ENCODE measurements around the gene LHX5.

Gene LHX5

DNA sequence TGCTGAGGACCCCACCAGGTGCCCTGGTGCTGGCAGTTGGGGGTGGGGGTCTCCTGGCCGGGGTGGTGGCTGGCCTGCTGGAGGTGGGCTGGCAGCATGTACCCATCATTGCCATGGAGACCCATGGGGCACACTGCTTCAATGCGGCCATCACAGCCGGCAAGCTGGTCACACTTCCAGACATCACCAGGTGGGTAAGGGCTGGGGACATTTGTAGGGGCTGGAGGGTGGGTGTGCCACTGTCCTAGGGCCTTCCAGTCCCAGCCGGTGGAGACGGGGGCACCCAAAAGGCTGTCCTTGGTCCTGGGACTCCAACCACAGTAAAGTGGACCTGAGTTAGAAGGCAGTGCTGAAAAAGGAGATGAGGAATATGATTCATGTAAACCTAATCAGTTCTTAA is 36.3 kb downstream of the LHX5 start:
- Histone ChIP-seq H3K9me3 (no peaks in the 10 kb centered on the region), H3K4me2 (no peak overlapping the region), H3K27me3 (no peaks in the 10 kb centered on the region), H3K36me3 (no peaks in the 10 kb centered on the region), H4K20me1 (no peaks in the 10 kb centered on the region), H3K4me3 (no peak overlapping the region), H3K27ac (no peak overlapping the region), H3K4me1 (no peaks in the 10 kb centered on the region), H3K9ac (no peak overlapping the region)
- TF ChIP-seq Cebpa-rat (IDR thresholded peaks at IDR 0.05) = no peak

GRCh38 chr12:113432986-113433385 is 38.7 kb downstream of the LHX5 start:
- Histone ChIP-seq H3K4me1 (no peaks in the 10 kb centered on the region), H3K27me3 (peaks cover 4% of the 10 kb centered on the region; the same call in 1 of the 2 replicates), H3K9ac (no peak overlapping the region), H3K9me3 (no peaks in the 10 kb centered on the region; the same call in 1 of the 2 replicates), H3K36me3 (no peaks in the 10 kb centered on the region), H3K4me2 (no peak overlapping the region), H3K4me3 (no peak overlapping the region), H4K20me1 (no peaks in the 10 kb centered on the region), H3K27ac (no peak overlapping the region)
- TF ChIP-seq Cebpa-rat (IDR thresholded peaks at IDR 0.05) = no peak

DNA sequence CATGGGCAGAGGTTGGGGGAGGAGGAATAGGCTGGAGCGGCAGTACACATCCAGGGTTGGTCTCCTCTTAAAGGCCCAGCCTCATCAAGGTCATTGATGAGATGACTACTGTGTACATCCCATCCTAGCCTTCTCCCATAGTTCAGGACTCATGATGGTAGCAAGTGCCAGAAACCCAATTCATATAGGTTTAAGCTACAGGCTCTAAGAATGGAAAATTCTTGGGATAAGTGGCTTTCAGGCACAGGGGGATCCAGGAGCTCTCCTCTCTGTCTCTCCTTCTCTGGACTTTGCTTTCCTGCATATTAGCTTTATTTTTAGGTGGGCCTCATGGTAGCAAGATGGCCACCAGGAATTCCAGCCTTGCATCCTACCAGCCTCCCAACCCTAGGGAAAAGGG is 43.2 kb downstream of the LHX5 start:
- Histone ChIP-seq H3K9me3 (no peaks in the 10 kb centered on the region; the same call in 1 of the 2 replicates), H3K4me2 (no peak overlapping the region), H3K4me3 (no peak overlapping the region), H3K36me3 (no peaks in the 10 kb centered on the region), H3K4me1 (peaks cover 9% of the 10 kb centered on the region; the same call in 1 of the 2 replicates), H3K27me3 (peaks cover 19% of the 10 kb centered on the region), H3K27ac (no peak overlapping the region), H4K20me1 (peaks cover 6% of the 10 kb centered on the region; the same call in 1 of the 2 replicates), H3K9ac (no peak overlapping the region)
- no peak for TF ChIP-seq Cebpa-rat (IDR thresholded peaks at IDR 0.05)

DNA sequence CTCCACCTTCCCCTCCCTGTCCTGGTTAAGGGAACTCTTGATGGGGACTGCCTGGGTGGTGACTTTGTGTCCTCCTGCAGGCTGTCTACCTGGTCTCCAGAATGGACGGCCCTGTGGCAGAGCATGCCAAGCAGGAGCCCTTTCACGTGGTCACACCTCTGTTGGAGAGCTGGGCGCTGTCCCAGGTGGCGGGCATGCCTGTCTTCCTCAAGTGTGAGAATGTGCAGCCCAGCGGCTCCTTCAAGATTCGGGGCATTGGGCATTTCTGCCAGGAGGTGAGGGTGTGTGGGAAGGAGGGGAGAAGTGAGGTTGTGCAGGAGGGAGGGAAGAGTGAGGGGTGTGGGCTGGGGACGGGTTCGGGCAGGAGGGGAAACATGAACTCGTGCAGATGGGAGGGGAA is 43.8 kb downstream of the LHX5 start:
- H3K9ac ChIP-seq = no peak overlapping the region
- H3K27me3 ChIP-seq = peaks cover 19% of the 10 kb centered on the region
- H3K36me3 ChIP-seq = no peaks in the 10 kb centered on the region
- H3K4me3 ChIP-seq = no peak overlapping the region
- H3K27ac ChIP-seq = no peak overlapping the region
- H3K4me1 ChIP-seq = peaks cover 9% of the 10 kb centered on the region; the same call in 1 of the 2 replicates
- no peak for TF ChIP-seq Cebpa-rat (IDR thresholded peaks at IDR 0.05)
- H3K9me3 ChIP-seq = no peaks in the 10 kb centered on the region; the same call in 1 of the 2 replicates
- no peak overlapping the region for H3K4me2 ChIP-seq
- H4K20me1 ChIP-seq = peaks cover 6% of the 10 kb centered on the region; the same call in 1 of the 2 replicates

DNA sequence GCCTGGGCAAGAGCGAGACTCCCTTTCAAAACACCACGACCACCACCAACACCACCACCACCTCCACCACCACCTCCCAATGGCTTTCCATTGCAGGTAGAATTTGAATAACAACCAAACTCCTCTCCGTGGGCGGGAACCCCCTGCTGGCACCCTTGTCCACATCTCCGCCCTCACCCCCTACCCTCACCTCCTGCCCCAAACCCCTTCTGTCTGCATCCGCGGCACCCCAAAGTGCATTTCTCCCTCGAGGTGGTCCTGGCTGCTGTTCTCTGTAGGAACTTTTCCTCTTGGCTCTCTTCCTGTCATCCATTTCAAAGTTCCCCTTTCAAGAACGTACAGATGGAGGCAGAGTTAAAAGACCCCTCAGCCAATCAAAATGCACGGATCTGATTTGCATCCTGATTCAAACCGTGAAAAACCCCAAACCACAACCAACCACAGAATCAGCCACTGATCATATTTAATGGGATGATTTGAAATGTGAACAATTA is 45.7 kb downstream of the LHX5 start:
- Histone ChIP-seq H3K4me3 (no peak overlapping the region), H3K36me3 (no peaks in the 10 kb centered on the region), H3K9me3 (no peaks in the 10 kb centered on the region; the same call in 1 of the 2 replicates), H3K27ac (no peak overlapping the region), H3K4me2 (peak overlapping the region; percentile 29; the same call in 1 of the 2 replicates), H4K20me1 (peaks cover 6% of the 10 kb centered on the region; the same call in 1 of the 2 replicates), H3K27me3 (peaks cover 19% of the 10 kb centered on the region), H3K4me1 (peaks cover 21% of the 10 kb centered on the region), H3K9ac (no peak overlapping the region)
- no peak for TF ChIP-seq Cebpa-rat (IDR thresholded peaks at IDR 0.05)

DNA sequence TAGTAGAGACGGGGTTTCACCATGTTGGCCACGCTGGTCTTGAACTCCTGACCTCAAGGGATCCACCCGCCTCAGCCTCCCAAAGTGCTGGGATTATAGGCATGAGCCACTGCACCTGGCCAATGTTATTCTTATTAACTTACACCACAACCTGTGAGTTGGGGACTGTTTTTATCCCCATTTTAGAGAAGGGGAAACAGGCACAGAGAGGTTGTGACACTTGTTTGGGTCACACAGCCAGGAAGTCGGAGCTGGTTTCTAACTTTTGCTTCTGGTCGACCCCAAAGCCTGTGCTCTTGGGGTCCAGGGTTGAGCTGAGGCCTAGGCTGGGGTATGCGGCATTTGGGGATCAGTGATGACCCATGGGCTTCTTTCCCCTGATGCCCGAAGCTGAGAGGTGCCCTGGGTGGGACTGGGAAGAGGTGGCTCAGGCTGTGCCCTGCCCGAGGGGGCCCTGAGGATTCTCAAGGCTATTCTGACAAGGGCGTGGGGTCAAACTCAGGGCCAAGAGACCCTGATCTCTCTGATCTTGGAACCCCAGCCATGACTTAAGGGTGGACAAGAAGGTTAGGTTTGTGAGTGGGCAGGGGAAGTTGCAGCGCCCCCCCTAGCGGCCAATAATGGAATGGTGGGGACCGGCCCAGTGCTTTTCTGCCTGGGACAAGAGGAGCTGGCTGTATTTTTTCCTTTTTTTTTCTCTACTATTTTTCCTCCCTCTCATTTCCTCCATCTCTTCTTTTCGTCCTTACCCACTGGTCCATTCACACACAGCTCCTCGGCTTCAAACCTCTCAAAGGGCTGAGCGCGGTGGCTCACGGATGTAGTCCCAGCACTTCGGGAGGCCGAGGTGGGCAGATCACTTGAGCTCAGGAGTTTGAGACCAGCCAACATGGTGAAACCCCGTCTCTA is 46.5 kb downstream of the LHX5 start:
- Histone ChIP-seq H3K9ac (no peak overlapping the region), H4K20me1 (peaks cover 6% of the 10 kb centered on the region; the same call in 1 of the 2 replicates), H3K27me3 (peaks cover 19% of the 10 kb centered on the region)

GRCh38 chr12:113424456-113424855 is 47.2 kb downstream of the LHX5 start:
- TF ChIP-seq Cebpa-rat (IDR thresholded peaks at IDR 0.05) = no peak
- peaks cover 6% of the 10 kb centered on the region; the same call in 1 of the 2 replicates for H4K20me1 ChIP-seq
- no peaks in the 10 kb centered on the region for H3K36me3 ChIP-seq
- no peak overlapping the region for H3K27ac ChIP-seq
- H3K4me3 ChIP-seq = no peak overlapping the region
- H3K4me1 ChIP-seq = peaks cover 21% of the 10 kb centered on the region
- no peak overlapping the region for H3K9ac ChIP-seq
- peaks cover 19% of the 10 kb centered on the region for H3K27me3 ChIP-seq
- H3K9me3 ChIP-seq = no peaks in the 10 kb centered on the region; the same call in 1 of the 2 replicates
- no peak overlapping the region for H3K4me2 ChIP-seq

More for the DNA sequence above, 46.5 kb downstream of the LHX5 start:
- Histone ChIP-seq H3K36me3 (no peaks in the 10 kb centered on the region), H3K4me2 (no peak overlapping the region), H3K27ac (no peak overlapping the region), H3K4me3 (no peak overlapping the region), H3K9me3 (no peaks in the 10 kb centered on the region; the same call in 1 of the 2 replicates), H3K4me1 (peaks cover 21% of the 10 kb centered on the region)
- TF ChIP-seq Cebpa-rat (IDR thresholded peaks at IDR 0.05) = no peak

GRCh38 chr12:113422886-113423669 is 48.6 kb downstream of the LHX5 start:
- Histone ChIP-seq H3K27me3 (peaks cover 16% of the 10 kb centered on the region), H3K4me3 (no peak overlapping the region), H3K36me3 (no peaks in the 10 kb centered on the region), H3K4me2 (peak overlapping the region; percentile 31; the same call in 1 of the 2 replicates), H3K27ac (no peak overlapping the region), H3K9ac (no peak overlapping the region), H3K4me1 (peaks cover 21% of the 10 kb centered on the region), H3K9me3 (no peaks in the 10 kb centered on the region), H4K20me1 (peaks cover 6% of the 10 kb centered on the region; the same call in 1 of the 2 replicates)
- TF ChIP-seq Cebpa-rat (IDR thresholded peaks at IDR 0.05) = no peak

DNA sequence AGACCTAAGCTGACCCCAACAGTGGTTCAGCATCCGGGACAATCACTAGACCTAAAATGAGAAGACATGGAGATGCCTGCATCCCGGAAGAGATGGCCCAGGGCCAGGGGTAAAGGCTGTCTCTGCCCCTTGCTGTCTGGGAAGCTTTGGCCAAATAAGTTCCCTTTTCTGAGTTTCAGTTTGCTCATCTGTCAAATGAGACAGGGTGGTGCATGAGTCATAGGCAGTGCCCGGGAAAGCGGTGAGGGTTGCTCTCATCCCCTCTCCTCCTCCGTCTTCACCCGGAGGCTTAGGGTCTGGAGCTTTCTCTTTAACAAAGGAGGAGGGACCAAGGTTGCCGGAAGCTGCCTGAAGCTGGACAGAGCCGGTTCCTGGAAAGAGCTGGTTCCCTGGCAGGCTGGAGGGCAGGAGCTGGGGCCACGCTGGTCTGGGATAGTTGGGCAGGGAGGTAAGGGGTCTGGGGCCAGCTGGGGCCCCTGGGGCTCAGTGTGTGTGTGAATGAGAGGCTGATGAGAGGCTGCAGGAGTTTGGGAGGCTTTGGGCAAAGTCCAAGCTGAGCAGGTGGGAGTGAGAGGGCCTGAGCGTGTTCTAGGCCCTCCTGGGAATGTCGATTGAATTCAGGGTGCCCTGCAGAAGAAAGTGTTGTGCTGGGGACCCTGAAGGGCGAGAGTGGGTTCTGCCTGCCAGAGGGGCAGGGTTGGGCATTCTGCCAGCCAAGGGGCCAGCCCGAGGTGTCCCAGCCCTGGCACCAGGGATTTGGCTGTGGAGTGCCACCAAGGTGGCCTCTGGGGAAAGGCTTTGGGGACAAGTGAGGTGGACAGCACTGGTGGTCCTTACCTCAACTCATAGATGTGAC is 49.4 kb downstream of the LHX5 start, which contains the start of gene SDSL:
Gene SDSL (plus strand): TSS at position 351 of the 856 bp plus-strand sequence. CDS start 5,603 bp downstream, outside the sequence.
- Histone ChIP-seq H3K9ac (no peak within 1 kb of the TSS), H3K4me2 (peak within 1 kb of the TSS; percentile 31), H3K27me3 (peaks cover 7% of the 10 kb centered on the region; the same call in 1 of the 2 replicates), H4K20me1 (no peaks in the 10 kb centered on the region), H3K4me1 (peaks cover 21% of the 10 kb centered on the region), H3K36me3 (no peaks in the 10 kb centered on the region), H3K27ac (no peak within 1 kb of the TSS), H3K4me3 (no peak within 1 kb of the TSS), H3K9me3 (no peaks in the 10 kb centered on the region)
- no peak for TF ChIP-seq Cebpa-rat (IDR thresholded peaks at IDR 0.05)
